ENCODE results near the gene GPR176.

The GPR176 gene

GRCh38 chr15:39888809-39889208 lies 31.3 kb downstream of the GPR176 start:
- no peak for DNase-seq

- no peak for DNase-seq
These were observed 31.8 kb downstream of the GPR176 start for GRCh38 chr15:39888243-39888642.

GRCh38 chr15:39887832-39888231 lies 32.2 kb downstream of the GPR176 start:
- no peak for DNase-seq

- no peak for DNase-seq
These were observed 32.9 kb downstream of the GPR176 start for GRCh38 chr15:39887211-39887610.

- no peak for DNase-seq
These were observed 33.6 kb downstream of the GPR176 start for GRCh38 chr15:39886418-39886817.

- DNase-seq, result no peak
These were observed 34.8 kb downstream of the GPR176 start for GRCh38 chr15:39885099-39885777.

GRCh38 chr15:39884351-39884750 lies 35.7 kb downstream of the GPR176 start:
- DNase-seq, result no peak

- DNase-seq, result no peak
These were observed 37.5 kb downstream of the GPR176 start for GRCh38 chr15:39882602-39883001.

- DNase-seq, result no peak
These were observed 38.3 kb downstream of the GPR176 start for GRCh38 chr15:39881790-39882189.

- no peak for DNase-seq
These were observed 39.2 kb downstream of the GPR176 start for GRCh38 chr15:39880718-39881387.

- no peak for DNase-seq
These were observed 41.7 kb downstream of the GPR176 start for GRCh38 chr15:39878406-39878785.

GRCh38 chr15:39874890-39875549 lies 45.0 kb downstream of the GPR176 start:
- no peak for DNase-seq

- no peak for DNase-seq
These were observed 46.1 kb downstream of the GPR176 start for GRCh38 chr15:39873978-39874377.

GRCh38 chr15:39870537-39870936 lies 49.5 kb downstream of the GPR176 start:
- DNase-seq, result no peak

- DNase-seq, result no peak
These were observed 50.1 kb downstream of the GPR176 start for GRCh38 chr15:39869858-39870515.

- no peak for DNase-seq
These were observed 50.8 kb downstream of the GPR176 start for GRCh38 chr15:39869254-39869653.

- no peak for DNase-seq
These were observed 51.7 kb downstream of the GPR176 start for GRCh38 chr15:39868396-39868795.

GRCh38 chr15:39864116-39864515 lies 56.0 kb downstream of the GPR176 start:
- no peak for DNase-seq

- DNase-seq, result no peak
These were observed 59.2 kb downstream of the GPR176 start for GRCh38 chr15:39860871-39861270.

GRCh38 chr15:39860200-39860599 lies 59.9 kb downstream of the GPR176 start:
- DNase-seq, result no peak

- no peak for DNase-seq
These were observed 60.4 kb downstream of the GPR176 start for GRCh38 chr15:39859636-39860035.

- no peak for DNase-seq
These were observed 62.9 kb downstream of the GPR176 start for GRCh38 chr15:39857132-39857531.

GRCh38 chr15:39856357-39856756 lies 63.7 kb downstream of the GPR176 start:
- no peak for DNase-seq

GRCh38 chr15:39855400-39855799 lies 64.7 kb downstream of the GPR176 start:
- DNase-seq, result no peak
